H9 (cell line): ENCODE results near the gene KRTCAP2. TPM values are rescaled to one million over a fixed set of nuclear protein-coding genes. Genes with fewer than 3 reads are reported as not detected.
A peak's percentile ranks its signal among the peaks of the same experiment; 100 is the strongest.

Experiments
- DNase-seq: peaks from one replicate; pipeline ENCODE4 v3.0.0-alpha.2; 2017
- H2AFZ ChIP-seq: one replicate; pipeline ENCODE4 v1.6.1; 2013; ENCODE audit warnings: mild to moderate bottlenecking, low read length, control low read depth, moderate library complexity
- H2AK5ac ChIP-seq: 2 replicates; pipeline ENCODE4 v1.6.1; 2013; ENCODE audit warnings: low read length, control low read depth, mixed read lengths; ENCODE audit not compliant: insufficient read length
- H2BK120ac ChIP-seq: one replicate; pipeline ENCODE4 v1.6.1; 2013; ENCODE audit warnings: low read depth, mild to moderate bottlenecking, low read length, control low read depth, inconsistent platforms; ENCODE audit not compliant: poor library complexity, severe bottlenecking
- H2BK12ac ChIP-seq: 2 replicates; pipeline ENCODE4 v1.6.1; 2013; ENCODE audit warnings: low read length, control low read depth, mixed read lengths, low read depth; ENCODE audit not compliant: insufficient read length
- H2BK15ac ChIP-seq: 2 replicates; pipeline ENCODE4 v1.6.1; 2013; ENCODE audit warnings: low read depth, low read length, control low read depth
- H2BK20ac ChIP-seq: one replicate; pipeline ENCODE4 v1.6.1; 2013; ENCODE audit warnings: low read depth, mild to moderate bottlenecking, low read length, control low read depth, inconsistent platforms; ENCODE audit not compliant: poor library complexity, severe bottlenecking
- H2BK5ac ChIP-seq: 2 replicates; pipeline ENCODE4 v1.6.1; 2013; ENCODE audit warnings: low read length, control low read depth, mixed read lengths; ENCODE audit not compliant: insufficient read length
- H3K14ac ChIP-seq: 2 replicates; pipeline ENCODE4 v1.6.1; 2013; ENCODE audit warnings: low read length, control low read depth; ENCODE audit not compliant: insufficient read depth
- H3K18ac ChIP-seq: 2 replicates; pipeline ENCODE4 v1.6.1; 2013; ENCODE audit warnings: low read depth, mild to moderate bottlenecking, mixed read lengths, low read length, control low read depth; ENCODE audit not compliant: insufficient read length
- H3K23ac ChIP-seq: 2 replicates; pipeline ENCODE4 v1.6.1; 2013; ENCODE audit warnings: low read length, control low read depth, mixed read lengths, low read depth; ENCODE audit not compliant: insufficient read length
- H3K23me2 ChIP-seq: 2 replicates; pipeline ENCODE4 v1.6.1; 2013; ENCODE audit warnings: low read depth, mild to moderate bottlenecking, mixed read lengths, low read length, control low read depth; ENCODE audit not compliant: insufficient read length, poor library complexity, severe bottlenecking
- H3K27ac ChIP-seq: 2 replicates; pipeline ENCODE4 v1.5.1; 2013; ENCODE audit warnings: low read length, control low read depth, mixed read lengths, low read depth; ENCODE audit not compliant: insufficient read length
- H3K27me3 ChIP-seq: 2 replicates; pipeline ENCODE4 v1.6.1; 2013; ENCODE audit warnings: low read length, control low read depth, inconsistent platforms; ENCODE audit not compliant: insufficient read depth
- H3K4ac ChIP-seq: 2 replicates; pipeline ENCODE4 v1.6.1; 2013; ENCODE audit warnings: low read depth, mild to moderate bottlenecking, control low read depth, inconsistent platforms, low read length, moderate library complexity
- H3K4me1 ChIP-seq: 2 replicates; pipeline ENCODE4 v1.6.1; 2013; ENCODE audit warnings: low read length, control low read depth, inconsistent platforms; ENCODE audit not compliant: insufficient read depth
- H3K4me2 ChIP-seq: 2 replicates; pipeline ENCODE4 v1.6.1; 2013; ENCODE audit warnings: low read length, control low read depth, mixed read lengths; ENCODE audit not compliant: insufficient read length, insufficient read depth
- H3K56ac ChIP-seq: 2 replicates; pipeline ENCODE4 v1.6.1; 2013; ENCODE audit warnings: low read depth, mild to moderate bottlenecking, mixed read lengths, low read length, control low read depth; ENCODE audit not compliant: insufficient read length
- H3K79me1 ChIP-seq: 2 replicates; pipeline ENCODE4 v1.6.1; 2013; ENCODE audit warnings: low read depth, mild to moderate bottlenecking, moderate library complexity, low read length, control low read depth, inconsistent platforms; ENCODE audit not compliant: insufficient read depth, poor library complexity, severe bottlenecking
- H3K79me2 ChIP-seq: 2 replicates; pipeline ENCODE4 v1.6.1; 2013; ENCODE audit warnings: low read length, control low read depth, inconsistent platforms; ENCODE audit not compliant: insufficient read depth
- H3K9ac ChIP-seq: 2 replicates; pipeline ENCODE4 v1.6.1; 2013; ENCODE audit warnings: low read length, control low read depth, mixed read lengths; ENCODE audit not compliant: insufficient read length; ENCODE audit errors: extremely low read depth
- H3K9me3 ChIP-seq: one replicate; pipeline ENCODE4 v1.6.1; 2013; ENCODE audit warnings: low read depth, low read length, inconsistent platforms; ENCODE audit not compliant: control insufficient read depth
- H3T11ph ChIP-seq: one replicate; pipeline ENCODE4 v1.6.1; 2013; ENCODE audit warnings: mild to moderate bottlenecking, low read length, control low read depth, inconsistent platforms
- H4K20me1 ChIP-seq: one replicate; pipeline ENCODE4 v1.6.1; 2013; ENCODE audit not compliant: control insufficient read depth, insufficient read length, insufficient read depth
- H4K5ac ChIP-seq: 2 replicates; pipeline ENCODE4 v1.6.1; 2013; ENCODE audit warnings: low read depth, mild to moderate bottlenecking, mixed read lengths, low read length, control low read depth; ENCODE audit not compliant: insufficient read length
- H4K8ac ChIP-seq: replicated peaks from 2 replicates; pipeline ENCODE4 v1.6.1; 2013; ENCODE audit warnings: low read length, control low read depth, mixed read lengths, low read depth; ENCODE audit not compliant: insufficient read length
- H4K91ac ChIP-seq: 2 replicates; pipeline ENCODE4 v1.6.1; 2013; ENCODE audit warnings: low read depth, mild to moderate bottlenecking, moderate library complexity, mixed read lengths, low read length, control low read depth; ENCODE audit not compliant: insufficient read length
- H3K27ac Mint-ChIP-seq, 3 experiments: 2 replicates in 2 of 3; 3 replicates in 1 of 3; pipeline ENCODE4 v1.8.0; 2020 to 2021; ENCODE audit warnings: mixed read lengths in 3 of 3, mild to moderate bottlenecking in 1 of 3, moderate library complexity in 1 of 3
- H3K27me3 Mint-ChIP-seq: 2 replicates; pipeline ENCODE4 v1.8.0; 2021; ENCODE audit warnings: low read depth, mild to moderate bottlenecking, moderate library complexity, mixed read lengths
- H3K36me3 Mint-ChIP-seq, 3 experiments: 2 replicates in 2 of 3; 3 replicates in 1 of 3; pipeline ENCODE4 v1.8.0; 2020 to 2021; ENCODE audit warnings: low read depth in 3 of 3, mixed read lengths in 3 of 3; ENCODE audit not compliant: insufficient read depth in 1 of 3
- H3K4me1 Mint-ChIP-seq, 2 experiments: 2 replicates each; pipeline ENCODE4 v1.8.0; 2020; ENCODE audit warnings: mixed read lengths in 2 of 2
- H3K4me3 Mint-ChIP-seq, 2 experiments: 2 replicates in 1 of 2; 3 replicates in 1 of 2; pipeline ENCODE4 v1.8.0; 2020 to 2021; ENCODE audit warnings: mild to moderate bottlenecking in 2 of 2, mixed read lengths in 2 of 2, moderate library complexity in 1 of 2
- H3K9me3 Mint-ChIP-seq, 2 experiments: 2 replicates in 1 of 2; 3 replicates in 1 of 2; pipeline ENCODE4 v1.8.0; 2020; ENCODE audit warnings: mild to moderate bottlenecking in 2 of 2, mixed read lengths in 2 of 2, moderate library complexity in 1 of 2
- WGBS: extraction: QIAGEN DNeasy Blood & Tissue Kit; methylation state at CpG from one replicate; pipeline ENCODE4 v1.1.7; 2013; ENCODE audit warnings: missing lambda C conversion rate, low lambda C conversion rate, mixed read lengths; ENCODE audit not compliant: insufficient read length; ENCODE audit errors: extremely low coverage; 5-methylcytosine and 5-hydroxymethylcytosine counted together
- total RNA-seq: library from RNA; stranded (reverse); gene quantifications from 2 replicates; pipeline ENCODE4 v1.2.1, GENCODE V29; 2021
- TF ChIP-seq, protein P1 (sequence below): fragments of 200-600 bp; sonication (generic); conservative IDR thresholded peaks from 3 replicates; pipeline ENCODE4 v1.8.0; 2021; ENCODE audit warnings: antibody characterized with exemption, mild to moderate bottlenecking

Gene KRTCAP2
- total RNA-seq, 1 experiment from 2014 or later: 149 TPM

DNA sequence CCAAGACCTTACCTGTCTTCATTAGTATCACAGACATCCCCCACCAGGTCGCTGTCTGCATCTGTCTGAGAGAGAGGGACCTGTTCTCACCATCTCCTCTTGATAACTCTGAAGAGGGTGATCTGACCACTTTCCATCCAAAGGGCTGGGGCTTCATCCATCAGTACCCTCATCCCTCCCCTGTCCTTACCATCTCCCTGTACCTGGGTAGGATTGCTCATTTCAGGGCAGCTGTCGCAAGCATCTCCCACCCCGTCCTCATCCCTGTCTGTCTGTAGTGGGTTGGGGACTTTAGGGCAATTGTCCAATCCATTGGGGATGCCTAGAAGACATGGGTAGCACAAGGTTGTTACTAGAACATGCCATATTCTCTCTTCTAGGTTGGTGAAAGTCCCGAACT is 26.7 kb upstream of the KRTCAP2 start:
- H3K27me3 Mint-ChIP-seq: peaks cover 2% of the 10 kb centered on the region; the same call in 1 of the 2 replicates
- no peak overlapping the region for H3K27ac ChIP-seq

More for the DNA sequence above, 26.7 kb upstream of the KRTCAP2 start:
- Histone ChIP-seq H3K4ac (no peak overlapping the region), H4K8ac (no peak overlapping the region), H4K20me1 (peaks cover 5% of the 10 kb centered on the region), H3K23me2 (peaks cover 15% of the 10 kb centered on the region), H3K27me3 (no peaks in the 10 kb centered on the region), H3K18ac (no peak overlapping the region), H3K4me1 (peaks cover 7% of the 10 kb centered on the region), H3T11ph (no peak overlapping the region), H2AFZ (no peak overlapping the region), H3K23ac (no peak overlapping the region), H2BK20ac (no peak overlapping the region), H3K56ac (no peak overlapping the region), H3K9ac (no peak overlapping the region), H2BK120ac (no peak overlapping the region), H3K14ac (no peak overlapping the region), H2AK5ac (no peak overlapping the region), H3K79me2 (peaks cover 13% of the 10 kb centered on the region; the same call in 1 of the 2 replicates), H2BK5ac (no peak overlapping the region), H2BK15ac (no peak overlapping the region), H3K4me2 (no peak overlapping the region), H3K9me3 (no peaks in the 10 kb centered on the region), H4K5ac (no peak overlapping the region), H3K79me1 (no peaks in the 10 kb centered on the region), H2BK12ac (no peak overlapping the region), H4K91ac (no peak overlapping the region)
- no peak overlapping the region; a peak in 1 of 5 replicates for H3K4me3 Mint-ChIP-seq
- H3K27ac Mint-ChIP-seq: peak overlapping the region in 1 of 3 experiments; percentile 64; a peak in 2 of 7 replicates
- peaks cover 16 to 30% of the 10 kb centered on the region in 2 experiments for H3K4me1 Mint-ChIP-seq
- H3K9me3 Mint-ChIP-seq: peaks cover 0 to 4% of the 10 kb centered on the region in 2 experiments; a peak in 2 of 5 replicates
- no peak for DNase-seq
- H3K36me3 Mint-ChIP-seq: peaks cover 67 to 95% (median 89%) of the 10 kb centered on the region in 3 experiments
- WGBS: no CpG with 5 or more reads among the region's 4 CpGs
- TF ChIP-seq, protein P1, sequence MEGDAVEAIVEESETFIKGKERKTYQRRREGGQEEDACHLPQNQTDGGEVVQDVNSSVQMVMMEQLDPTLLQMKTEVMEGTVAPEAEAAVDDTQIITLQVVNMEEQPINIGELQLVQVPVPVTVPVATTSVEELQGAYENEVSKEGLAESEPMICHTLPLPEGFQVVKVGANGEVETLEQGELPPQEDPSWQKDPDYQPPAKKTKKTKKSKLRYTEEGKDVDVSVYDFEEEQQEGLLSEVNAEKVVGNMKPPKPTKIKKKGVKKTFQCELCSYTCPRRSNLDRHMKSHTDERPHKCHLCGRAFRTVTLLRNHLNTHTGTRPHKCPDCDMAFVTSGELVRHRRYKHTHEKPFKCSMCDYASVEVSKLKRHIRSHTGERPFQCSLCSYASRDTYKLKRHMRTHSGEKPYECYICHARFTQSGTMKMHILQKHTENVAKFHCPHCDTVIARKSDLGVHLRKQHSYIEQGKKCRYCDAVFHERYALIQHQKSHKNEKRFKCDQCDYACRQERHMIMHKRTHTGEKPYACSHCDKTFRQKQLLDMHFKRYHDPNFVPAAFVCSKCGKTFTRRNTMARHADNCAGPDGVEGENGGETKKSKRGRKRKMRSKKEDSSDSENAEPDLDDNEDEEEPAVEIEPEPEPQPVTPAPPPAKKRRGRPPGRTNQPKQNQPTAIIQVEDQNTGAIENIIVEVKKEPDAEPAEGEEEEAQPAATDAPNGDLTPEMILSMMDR: no peak
